Endothelial cell of umbilical vein (primary cell): ENCODE measurements around the gene DIAPH2. TPM values are rescaled to one million over a fixed set of nuclear protein-coding genes. Genes with fewer than 3 reads are reported as not detected.

ENCODE experiments used
- BruUV-seq: library from RNA; stranded (reverse); fragments of 400-500 nt; replicated peaks from 2 replicates; lab custom pipeline; 2021; lab: Mats Ljungman, UMichigan
- CTCF ChIA-PET: fragments of 300-600, 350-600 bp; sonication (Branson Sonifier 250); formaldehyde crosslinking; loops from one replicate; lab custom pipeline; 2021; ENCODE audit warnings: antibody characterized with exemption, inconsistent platforms; lab: Charles Lee
- POLR2A ChIA-PET: fragments of 300-600, 350-600 bp; sonication (Branson Sonifier 250); formaldehyde crosslinking; loops from one replicate; lab custom pipeline; 2021; ENCODE audit warnings: antibody characterized with exemption, inconsistent platforms; lab: Charles Lee
- DNase-seq: peaks from one replicate; pipeline ENCODE4 v3.0.0-alpha.2; 2011; ENCODE audit warnings: low read depth, low spot score
- FAIRE-seq: peaks from 2 replicates; lab custom pipeline; 2011; peaks lifted over from hg19 to GRCh38; lab: Jason Lieb, UNC
- H2AFZ ChIP-seq: 2 replicates; pipeline ENCODE4 v1.6.0; 2012; ENCODE audit warnings: low read depth, low read length, control low read depth, inconsistent platforms
- H3K27ac ChIP-seq: 2 replicates; pipeline ENCODE4 v1.5.1; 2011; ENCODE audit warnings: low read depth, mild to moderate bottlenecking, control low read depth, low read length, moderate library complexity; ENCODE audit not compliant: insufficient read depth
- H3K27me3 ChIP-seq, 2 experiments: 2 replicates each; pipeline versions ENCODE4 v1.6.0 to v1.6.1; 2011; ENCODE audit warnings: low read length in 2 of 2, mixed read lengths in 1 of 2; ENCODE audit not compliant: control insufficient read depth in 2 of 2, insufficient read depth in 2 of 2
- H3K36me3 ChIP-seq, 2 experiments: 2 replicates in 1 of 2; 3 replicates in 1 of 2; pipeline ENCODE4 v1.5.1; 2011; ENCODE audit warnings: low read length in 2 of 2, mild to moderate bottlenecking in 1 of 2, moderate library complexity in 1 of 2; ENCODE audit not compliant: control insufficient read depth in 2 of 2, insufficient read depth in 2 of 2; ENCODE audit errors: extremely low read depth in 1 of 2
- H3K4me1 ChIP-seq: 3 replicates; pipeline ENCODE4 v1.5.1; 2011; ENCODE audit warnings: mild to moderate bottlenecking, low read length; ENCODE audit not compliant: control insufficient read depth, insufficient read depth; ENCODE audit errors: extremely low read depth
- H3K4me2 ChIP-seq: 2 replicates; pipeline ENCODE4 v1.6.1; 2011; ENCODE audit warnings: low read length, control low read depth, mixed read lengths; ENCODE audit not compliant: insufficient read depth
- H3K4me3 ChIP-seq, 3 experiments: fragments of 200-600 bp in 1 of 3; sonication (generic), shearing (Covaris generic) in 1 of 3; replicated peaks in 1 of 3; 2 replicates each; pipeline ENCODE4 v1.5.1; 2011 to 2016; ENCODE audit warnings: control low read depth in 3 of 3, low read length in 3 of 3, mild to moderate bottlenecking in 2 of 3, inconsistent platforms in 1 of 3, low read depth in 1 of 3, moderate library complexity in 1 of 3; ENCODE audit not compliant: insufficient read depth in 1 of 3
- H3K79me2 ChIP-seq: 2 replicates; pipeline ENCODE4 v1.6.0; 2012; ENCODE audit warnings: low read length, inconsistent platforms; ENCODE audit not compliant: control insufficient read depth, insufficient read depth
- H3K9ac ChIP-seq: replicated peaks from 2 replicates; pipeline ENCODE3; 2011; ENCODE audit warnings: low read length, control low read depth; ENCODE audit not compliant: insufficient read depth; ENCODE audit errors: extremely low read depth
- H3K9me1 ChIP-seq: replicated peaks from 3 replicates; pipeline ENCODE4 v1.6.0; 2011; ENCODE audit warnings: mild to moderate bottlenecking, low read length; ENCODE audit not compliant: control insufficient read depth, insufficient read depth; ENCODE audit errors: extremely low read depth
- H3K9me3 ChIP-seq: replicated peaks from 2 replicates; pipeline ENCODE4 v1.5.1; 2012; ENCODE audit warnings: low read length, inconsistent platforms; ENCODE audit not compliant: control insufficient read depth, insufficient read depth
- H4K20me1 ChIP-seq: replicated peaks from 2 replicates; pipeline ENCODE3; 2011; ENCODE audit warnings: mild to moderate bottlenecking, low read length; ENCODE audit not compliant: control insufficient read depth, insufficient read depth; ENCODE audit errors: extremely low read depth
- CTCF ChIP-seq, 2 donors: IDR thresholded peaks; 1 replicate in 1 of 2; 2 replicates in 1 of 2; pipeline ENCODE4 v1.5.1; 2011; ENCODE audit warnings: low read length in 2 of 2, mild to moderate bottlenecking in 2 of 2, moderate library complexity in 2 of 2, control low read depth in 1 of 2, inconsistent platforms in 1 of 2, low read depth in 1 of 2; ENCODE audit not compliant: insufficient read depth in 1 of 2; ENCODE audit errors: extremely low read depth in 1 of 2
- FOS ChIP-seq: IDR thresholded peaks from 2 replicates; pipeline ENCODE4 v1.6.1; 2011; ENCODE audit warnings: mild to moderate bottlenecking, low read length, moderate library complexity, borderline replicate concordance; ENCODE audit not compliant: insufficient read depth
- MAX ChIP-seq: IDR thresholded peaks from 2 replicates; pipeline ENCODE4 v1.6.1; 2011; ENCODE audit not compliant: insufficient read depth, insufficient read length
- POLR2A ChIP-seq: IDR thresholded peaks from 2 replicates; pipeline ENCODE4 v1.6.1; 2012; ENCODE audit warnings: low read depth, mild to moderate bottlenecking, control low read depth, low read length
- POLR2AphosphoS5 ChIP-seq: IDR thresholded peaks from 2 replicates; pipeline ENCODE4 v1.6.1; 2012; ENCODE audit warnings: low read depth, mild to moderate bottlenecking, control low read depth, low read length, moderate library complexity; ENCODE audit not compliant: insufficient read depth
- dilution Hi-C: fragments of 300-500 bp; cut with MboI; formaldehyde crosslinking; loops from one replicate; pipeline ENCODE4 v1.15.0; 2019; ENCODE audit warnings: low sequenced_read_pairs; ENCODE audit not compliant: extremely low pct_ligation_motif_present
- intact Hi-C: fragments of 100-400 bp; cut with micrococcal nuclease; formaldehyde crosslinking; loops from one replicate; pipeline ENCODE4 v1.10.0; 2022
- polyA plus RNA-seq, 4 experiments: library from polyadenylated mRNA; depleted of rRNA in 3 of 4; stranded (reverse) in 3 of 4; unstranded in 1 of 4; fragments of >200 nt; gene quantifications; 2 replicates each; pipeline versions ENCODE4 v1.2.1 to v1.2.3, GENCODE V29; 2011 to 2012; ENCODE audit warnings: missing spikeins in 1 of 4
- total RNA-seq: library from RNA; stranded (reverse); gene quantifications from 2 replicates; pipeline ENCODE4 v1.2.3, GENCODE V29; 2021

Gene DIAPH2
- total and polyA plus RNA-seq, 2 donors (not counting 3 experiments of a cell fraction or from before 2014, with no cell fraction given): 3.0 to 30.0 TPM

GRCh38 chrX:96989830-96990571, 305.4 kb downstream of the DIAPH2 start:
- CTCF ChIA-PET: no interaction called here
- Histone ChIP-seq H3K9me1 (no peaks in the 10 kb centered on the region), H3K9me3 (no peaks in the 10 kb centered on the region), H3K4me1 (no peaks in the 10 kb centered on the region), H3K4me2 (no peak overlapping the region), H3K9ac (no peak overlapping the region), H4K20me1 (no peaks in the 10 kb centered on the region), H3K79me2 (no peaks in the 10 kb centered on the region), H3K27me3 (no peaks in the 10 kb centered on the region), H2AFZ (no peak overlapping the region), H3K4me3 (no peak overlapping the region), H3K27ac (no peak overlapping the region), H3K36me3 (no peaks in the 10 kb centered on the region)
- intact Hi-C loops (no loop called here), dilution Hi-C loops (no loop called here)
- BruUV-seq: no TSS peak
- FAIRE-seq: no peak
- DNase-seq: no peak
- POLR2A ChIA-PET: no interaction called here
- TF ChIP-seq POLR2A (no peak), POLR2AphosphoS5 (no peak), FOS (no peak), MAX (no peak), CTCF (IDR thresholded peaks at IDR 0.05; ENCODE audit: extremely low read depth in 1 of 2, insufficient read depth in 1 of 2, low read depth in 1 of 2, low read length in 2 of 2) (no peak)
